A549 (cell line): ENCODE measurements around the gene RNU5D-1.
A peak's percentile ranks its signal among the peaks of the same experiment; 100 is the strongest.

ENCODE experiments used
- CHD2 ChIP-seq: fragments of 150-350 bp; IDR thresholded peaks from 2 replicates; pipeline ENCODE4 v1.6.1; 2014; ENCODE audit warnings: low read length; ENCODE audit not compliant: partially characterized antibody
- CHD4 ChIP-seq: fragments of 200-600 bp; sonication (generic); IDR thresholded peaks from 2 replicates; pipeline ENCODE4 v1.6.1; 2016; ENCODE audit warnings: antibody characterized with exemption, mild to moderate bottlenecking, borderline replicate concordance
- GATA3 ChIP-seq: IDR thresholded peaks from 2 replicates; pipeline ENCODE4 v1.6.1; 2012; ENCODE audit warnings: borderline replicate concordance
- HDAC2 ChIP-seq: fragments of 200-600 bp; sonication (generic); IDR thresholded peaks from 2 replicates; pipeline ENCODE4 v1.6.1; 2016
- KDM1A ChIP-seq: fragments of 200-600 bp; sonication (generic); IDR thresholded peaks from 2 replicates; pipeline ENCODE4 v1.6.1; 2016; ENCODE audit warnings: low read depth, mild to moderate bottlenecking
- NPAS2 ChIP-seq: fragments of 250-450 bp; sonication (Bioruptor Pico); IDR thresholded peaks from 2 replicates; pipeline ENCODE4 v1.8.0; 2022; ENCODE audit warnings: mild to moderate bottlenecking, moderate library complexity, borderline replicate concordance
- NR3C1 ChIP-seq: fragments of >200 bp; sonication (Bioruptor Twin); formaldehyde crosslinking; IDR thresholded peaks from 3 replicates; pipeline ENCODE4 v1.6.1; 2017
- TP53 ChIP-seq: fragments of 250-450 bp; sonication (Bioruptor Pico); IDR thresholded peaks from 2 replicates; pipeline ENCODE4 v1.5.0; 2021; ENCODE audit warnings: mild to moderate bottlenecking, moderate library complexity
- TF ChIP-seq, protein P1 (sequence below): fragments of >200 bp; sonication (Bioruptor Twin); formaldehyde crosslinking; IDR thresholded peaks from 3 replicates; pipeline ENCODE4 v1.5.1; 2016
- TF ChIP-seq, protein P2 (sequence below): IDR thresholded peaks from 2 replicates; pipeline ENCODE4 v1.6.1; 2012
- TF ChIP-seq, protein P3 (sequence below): fragments of 450-650 bp; IDR thresholded peaks from 2 replicates; pipeline ENCODE4 v1.6.1; 2014; ENCODE audit warnings: antibody characterized with exemption
- TF ChIP-seq, protein P4 (sequence below): fragments of >200 bp; sonication (Bioruptor Twin); formaldehyde crosslinking; IDR thresholded peaks from 3 replicates; pipeline ENCODE4 v1.6.1; 2016

DNA sequence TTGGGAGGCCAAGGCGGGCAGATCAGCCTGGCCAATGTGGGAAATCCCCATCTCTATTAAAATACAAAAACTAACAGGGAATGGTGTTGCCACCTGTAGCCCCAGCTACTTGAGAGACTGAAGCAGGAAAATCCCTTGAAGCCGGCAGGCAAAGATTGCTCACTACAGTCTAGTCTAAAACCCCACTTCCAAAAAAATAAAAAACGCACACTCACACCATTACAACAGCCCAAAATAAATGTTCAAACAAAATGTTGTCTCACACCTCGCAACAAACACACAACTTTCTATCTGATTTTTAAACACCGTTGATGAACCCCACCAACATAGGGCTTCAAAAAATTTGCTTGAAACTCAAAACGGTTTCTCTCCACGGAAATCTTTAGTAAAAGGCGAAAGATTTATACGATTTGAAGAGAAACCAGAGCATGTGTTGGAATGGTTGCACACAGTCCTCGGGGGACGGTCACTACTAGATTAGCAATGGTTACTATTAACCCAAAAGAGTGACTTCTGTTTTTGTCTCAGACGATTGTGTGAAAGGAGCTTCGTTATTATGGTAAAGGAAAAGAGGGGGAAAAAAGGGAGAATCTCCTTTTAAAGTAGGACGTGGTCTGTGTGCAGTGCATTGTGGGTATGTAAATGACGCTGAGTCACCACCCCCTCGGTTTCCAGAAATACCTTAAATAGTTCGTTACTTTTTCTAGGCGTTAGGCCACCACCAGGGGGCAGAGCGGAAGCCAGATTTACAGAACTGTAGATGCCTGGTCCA is at the start of gene RNU5D-1:
- TF ChIP-seq KDM1A (no peak), HDAC2 (no peak), CHD4 (no peak), GATA3 (peak; percentile 59; the same call in 1 of the 2 replicates), CHD2 (peak; percentile 47), NR3C1 (no peak), NPAS2 (CRISPR knock-in tag) (no peak), TP53 (peak; percentile 99)
- TF ChIP-seq, protein P1, sequence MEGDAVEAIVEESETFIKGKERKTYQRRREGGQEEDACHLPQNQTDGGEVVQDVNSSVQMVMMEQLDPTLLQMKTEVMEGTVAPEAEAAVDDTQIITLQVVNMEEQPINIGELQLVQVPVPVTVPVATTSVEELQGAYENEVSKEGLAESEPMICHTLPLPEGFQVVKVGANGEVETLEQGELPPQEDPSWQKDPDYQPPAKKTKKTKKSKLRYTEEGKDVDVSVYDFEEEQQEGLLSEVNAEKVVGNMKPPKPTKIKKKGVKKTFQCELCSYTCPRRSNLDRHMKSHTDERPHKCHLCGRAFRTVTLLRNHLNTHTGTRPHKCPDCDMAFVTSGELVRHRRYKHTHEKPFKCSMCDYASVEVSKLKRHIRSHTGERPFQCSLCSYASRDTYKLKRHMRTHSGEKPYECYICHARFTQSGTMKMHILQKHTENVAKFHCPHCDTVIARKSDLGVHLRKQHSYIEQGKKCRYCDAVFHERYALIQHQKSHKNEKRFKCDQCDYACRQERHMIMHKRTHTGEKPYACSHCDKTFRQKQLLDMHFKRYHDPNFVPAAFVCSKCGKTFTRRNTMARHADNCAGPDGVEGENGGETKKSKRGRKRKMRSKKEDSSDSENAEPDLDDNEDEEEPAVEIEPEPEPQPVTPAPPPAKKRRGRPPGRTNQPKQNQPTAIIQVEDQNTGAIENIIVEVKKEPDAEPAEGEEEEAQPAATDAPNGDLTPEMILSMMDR, result peak; percentile 68
- TF ChIP-seq, protein P2, sequence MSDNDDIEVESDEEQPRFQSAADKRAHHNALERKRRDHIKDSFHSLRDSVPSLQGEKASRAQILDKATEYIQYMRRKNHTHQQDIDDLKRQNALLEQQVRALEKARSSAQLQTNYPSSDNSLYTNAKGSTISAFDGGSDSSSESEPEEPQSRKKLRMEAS, result peak; percentile 75
- TF ChIP-seq, protein P3, sequence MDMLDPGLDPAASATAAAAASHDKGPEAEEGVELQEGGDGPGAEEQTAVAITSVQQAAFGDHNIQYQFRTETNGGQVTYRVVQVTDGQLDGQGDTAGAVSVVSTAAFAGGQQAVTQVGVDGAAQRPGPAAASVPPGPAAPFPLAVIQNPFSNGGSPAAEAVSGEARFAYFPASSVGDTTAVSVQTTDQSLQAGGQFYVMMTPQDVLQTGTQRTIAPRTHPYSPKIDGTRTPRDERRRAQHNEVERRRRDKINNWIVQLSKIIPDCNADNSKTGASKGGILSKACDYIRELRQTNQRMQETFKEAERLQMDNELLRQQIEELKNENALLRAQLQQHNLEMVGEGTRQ, result no peak
- TF ChIP-seq, protein P4, sequence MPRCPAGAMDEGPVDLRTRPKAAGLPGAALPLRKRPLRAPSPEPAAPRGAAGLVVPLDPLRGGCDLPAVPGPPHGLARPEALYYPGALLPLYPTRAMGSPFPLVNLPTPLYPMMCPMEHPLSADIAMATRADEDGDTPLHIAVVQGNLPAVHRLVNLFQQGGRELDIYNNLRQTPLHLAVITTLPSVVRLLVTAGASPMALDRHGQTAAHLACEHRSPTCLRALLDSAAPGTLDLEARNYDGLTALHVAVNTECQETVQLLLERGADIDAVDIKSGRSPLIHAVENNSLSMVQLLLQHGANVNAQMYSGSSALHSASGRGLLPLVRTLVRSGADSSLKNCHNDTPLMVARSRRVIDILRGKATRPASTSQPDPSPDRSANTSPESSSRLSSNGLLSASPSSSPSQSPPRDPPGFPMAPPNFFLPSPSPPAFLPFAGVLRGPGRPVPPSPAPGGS, result peak; percentile 100
